ENCODE results near the gene ABHD5.

Gene ABHD5

DNA sequence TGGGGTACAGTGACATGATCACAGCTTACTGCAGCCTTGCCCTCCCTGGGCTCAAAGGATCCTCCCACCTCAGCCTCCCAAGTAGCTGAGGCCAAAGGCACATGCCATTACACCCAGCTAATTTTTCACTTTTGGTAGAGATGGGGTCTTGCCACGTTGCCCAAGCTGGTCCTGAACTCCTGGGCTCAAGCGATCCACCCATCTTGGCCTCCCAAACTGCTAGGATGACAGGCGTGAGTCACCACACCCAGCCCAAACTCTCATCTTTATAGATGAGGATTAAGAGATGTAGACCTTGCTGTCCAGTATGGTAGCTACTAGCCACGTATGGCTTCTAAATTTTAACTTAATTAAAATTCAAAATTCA, 4.4 kb upstream of the ABHD5 start:
- no peak for DNase-seq

DNA sequence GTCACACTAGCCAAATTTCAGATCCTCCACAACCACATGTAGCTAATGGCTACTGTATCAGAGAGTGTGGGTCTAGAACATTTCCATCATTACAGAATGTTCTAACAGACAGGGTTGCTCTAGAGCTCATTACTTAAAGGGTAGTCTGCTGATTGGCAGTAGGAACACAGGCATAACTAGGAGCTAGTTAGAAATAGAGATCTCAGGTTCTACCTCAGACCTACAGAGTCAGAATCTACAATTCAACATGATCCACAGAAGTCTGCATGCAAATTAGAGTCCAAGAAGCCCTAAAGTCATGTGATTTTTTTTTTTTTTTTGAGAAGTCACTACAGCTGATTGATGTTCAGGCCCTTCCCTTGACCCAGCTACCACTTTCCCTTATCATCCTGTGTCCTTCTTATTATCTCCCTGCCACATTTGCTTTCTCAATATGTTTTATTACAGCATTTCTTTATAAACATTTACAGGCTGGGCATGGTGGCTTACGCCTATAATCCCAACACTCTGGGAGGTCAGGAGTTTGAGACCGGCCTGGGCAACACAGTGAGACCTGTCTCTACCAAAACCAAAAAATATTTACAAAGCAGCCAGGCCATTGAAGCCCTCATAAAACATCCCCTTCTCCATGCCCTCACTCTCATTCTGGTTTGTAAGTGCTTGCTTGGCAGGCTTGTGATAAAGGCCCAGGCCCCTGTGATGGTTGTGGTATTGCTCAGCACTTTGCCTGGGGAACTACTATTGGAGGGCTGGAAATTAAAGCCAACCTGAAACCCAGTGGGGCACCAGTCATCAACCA, 3.8 kb upstream of the ABHD5 start:
- DNase-seq: no peak

DNA sequence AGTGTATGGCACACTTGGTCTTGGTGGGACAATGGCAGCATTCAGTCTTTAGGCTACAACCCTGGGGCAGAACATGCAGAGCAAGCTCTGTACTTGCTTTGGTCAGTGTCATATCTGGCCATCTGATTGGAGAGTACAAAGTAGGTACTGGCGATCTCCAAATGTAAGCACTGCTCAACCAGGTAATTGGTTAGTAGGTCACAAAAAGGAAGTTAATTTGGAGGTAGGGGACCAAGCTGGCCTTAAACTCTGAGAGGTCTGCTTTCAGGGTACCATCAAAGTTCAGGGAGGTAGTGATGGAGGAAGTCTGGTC, 3.3 kb upstream of the ABHD5 start:
- no peak for DNase-seq

DNA sequence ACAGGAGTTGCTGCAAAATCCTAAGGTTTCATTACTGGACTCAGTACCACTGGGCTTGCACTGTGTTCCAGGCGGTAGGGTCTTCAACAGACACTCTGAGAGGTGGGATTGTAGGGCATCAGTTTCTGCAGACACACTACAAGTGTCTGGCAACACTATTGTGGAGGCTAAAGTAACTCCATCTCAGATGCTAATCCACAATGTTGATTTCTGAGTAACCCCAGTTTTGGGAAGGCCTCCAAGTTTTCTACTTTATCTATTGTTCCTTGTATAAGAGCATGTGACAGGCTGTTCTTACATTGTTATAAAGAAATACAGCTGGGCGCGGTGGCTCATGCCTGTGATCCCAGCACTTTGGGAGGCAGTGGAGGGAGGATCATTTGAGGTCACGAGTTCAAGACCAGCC, 2.5 kb upstream of the ABHD5 start:
- DNase-seq: no peak

- no peak for DNase-seq
Measured at GRCh38 chr3:43689166-43689565, 1.6 kb upstream of the ABHD5 start.

GRCh38 chr3:43689766-43690399, 855 bp upstream of the ABHD5 start:
- no peak for DNase-seq

DNA sequence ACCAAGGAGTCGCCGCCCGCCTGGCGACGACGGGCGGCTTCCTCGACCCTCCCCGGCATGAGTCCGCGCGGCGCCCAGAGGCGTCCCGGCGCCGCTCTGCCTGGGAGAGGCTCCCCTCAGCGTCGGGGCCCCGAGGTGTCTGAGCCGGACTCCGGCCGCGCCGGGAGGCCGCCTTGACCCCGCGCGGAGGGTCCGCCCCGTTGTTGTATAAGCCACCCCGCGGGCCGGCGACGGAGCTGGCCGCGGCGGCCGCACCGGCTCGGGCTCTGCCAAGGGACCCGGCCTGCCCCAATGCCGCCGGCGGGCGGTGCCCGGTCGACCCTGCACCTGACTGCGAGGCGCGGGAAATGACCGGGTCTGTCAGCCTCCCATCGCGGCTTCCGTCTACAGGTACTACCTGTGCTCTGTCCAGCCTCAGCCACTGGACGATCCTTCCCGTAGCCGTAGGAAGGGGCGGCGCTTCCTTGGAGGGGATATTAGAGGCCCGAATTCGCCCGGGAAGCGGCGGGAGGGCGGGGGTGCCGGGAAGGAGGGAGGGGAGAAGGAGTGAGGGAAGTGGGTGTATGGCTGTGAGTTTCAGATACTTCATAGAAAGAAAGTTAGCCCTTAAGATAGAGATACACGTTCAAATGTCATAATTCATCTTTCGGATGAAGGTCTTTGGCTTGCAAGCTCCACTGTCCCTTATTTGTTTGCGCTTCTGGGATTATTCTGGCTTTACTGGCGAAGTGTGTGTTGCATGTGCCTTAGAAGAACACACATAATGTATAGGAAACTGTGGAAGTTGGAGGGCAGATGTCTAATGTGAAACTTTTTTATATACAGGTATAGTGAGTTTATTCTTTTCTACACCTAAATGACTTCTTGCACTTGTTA, 620 bp downstream of the ABHD5 start:
- peak; percentile 47 to 67 (median 53) for DNase-seq

GRCh38 chr3:43692085-43692855, 1.5 kb downstream of the ABHD5 start:
- DNase-seq: peak; percentile 14 to 51 (median 34)

GRCh38 chr3:43692971-43693370, 2.2 kb downstream of the ABHD5 start:
- DNase-seq: no peak

- DNase-seq: peak in 1 of 3 donors; percentile 10
Measured at GRCh38 chr3:43693594-43693993, 2.9 kb downstream of the ABHD5 start.

- DNase-seq: peak; percentile 2 to 64 (median 59)
Measured at GRCh38 chr3:43695443-43695842, 4.7 kb downstream of the ABHD5 start.

DNA sequence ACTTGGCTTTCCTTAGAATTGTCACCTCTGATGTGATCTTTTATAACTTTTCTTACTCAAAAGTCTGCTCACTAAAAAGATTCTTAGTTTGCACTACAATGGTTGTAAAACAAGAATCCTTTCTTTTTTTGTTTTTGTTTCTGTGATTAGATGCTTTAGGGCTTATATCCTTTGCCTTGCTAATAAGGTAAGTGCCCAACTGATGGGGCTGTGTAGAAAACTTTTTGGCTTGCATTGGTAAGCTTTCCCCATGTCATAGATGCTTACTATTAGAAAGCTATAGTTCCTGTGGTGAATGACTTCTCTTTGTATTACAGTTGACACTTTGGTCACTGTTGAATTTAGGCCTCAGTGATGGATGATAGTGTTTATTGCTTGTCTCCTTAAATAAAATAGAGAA, 5.1 kb downstream of the ABHD5 start:
- no peak for DNase-seq

- no peak for DNase-seq
Measured at GRCh38 chr3:43696441-43696840, 5.7 kb downstream of the ABHD5 start.

GRCh38 chr3:43696881-43697280, 6.1 kb downstream of the ABHD5 start:
- no peak for DNase-seq

DNA sequence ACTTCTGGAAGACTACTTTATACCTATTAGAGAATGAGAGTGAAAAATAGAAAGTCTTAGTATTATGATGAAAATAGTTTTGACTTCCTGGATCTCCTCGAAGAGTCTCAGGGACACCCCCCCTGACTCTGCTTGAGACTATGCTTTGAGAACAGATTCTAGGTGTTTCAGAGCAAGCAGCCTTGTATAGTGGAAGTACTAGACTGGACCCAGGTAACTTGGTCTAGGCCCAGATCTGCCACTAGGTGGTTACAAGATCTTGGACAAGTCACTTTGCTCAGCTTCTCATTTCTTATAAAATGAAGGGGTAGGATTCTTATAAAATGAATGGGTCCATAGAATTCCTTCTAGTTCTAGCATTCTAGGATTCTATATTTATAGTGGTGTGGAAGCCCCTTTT, 9.1 kb downstream of the ABHD5 start:
- DNase-seq: peak in 1 of 3 donors; percentile 7

GRCh38 chr3:43704697-43705096, 14.0 kb downstream of the ABHD5 start:
- no peak for DNase-seq

DNA sequence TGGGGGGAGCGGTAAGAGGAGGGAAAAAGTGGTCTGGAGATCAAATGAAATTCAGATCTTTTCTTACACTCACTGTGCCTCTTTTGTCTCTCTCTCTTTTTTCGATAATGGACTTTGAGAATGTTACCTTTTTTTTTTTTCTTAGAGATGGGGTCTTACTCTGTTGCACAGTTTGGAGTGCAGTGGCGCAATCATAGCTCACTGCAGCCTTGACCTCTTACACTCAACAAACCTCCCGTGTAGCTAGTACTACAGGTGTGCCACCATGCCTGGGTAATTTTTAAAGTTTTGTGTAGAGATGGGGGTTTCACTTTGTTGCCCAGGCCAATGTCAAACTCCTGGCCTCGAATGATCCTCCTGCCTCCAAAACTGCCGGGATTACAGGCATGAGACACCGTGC, 15.6 kb downstream of the ABHD5 start:
- no peak for DNase-seq

- no peak for DNase-seq
Measured at GRCh38 chr3:43707266-43707665, 16.5 kb downstream of the ABHD5 start.

GRCh38 chr3:43707998-43708397, 17.3 kb downstream of the ABHD5 start:
- DNase-seq: peak in 2 of 3 donors; percentile 49

GRCh38 chr3:43709022-43709421, 18.3 kb downstream of the ABHD5 start:
- peak; percentile 67 to 87 (median 77) for DNase-seq

- DNase-seq: no peak
Measured at GRCh38 chr3:43710607-43711006, 19.9 kb downstream of the ABHD5 start.

DNA sequence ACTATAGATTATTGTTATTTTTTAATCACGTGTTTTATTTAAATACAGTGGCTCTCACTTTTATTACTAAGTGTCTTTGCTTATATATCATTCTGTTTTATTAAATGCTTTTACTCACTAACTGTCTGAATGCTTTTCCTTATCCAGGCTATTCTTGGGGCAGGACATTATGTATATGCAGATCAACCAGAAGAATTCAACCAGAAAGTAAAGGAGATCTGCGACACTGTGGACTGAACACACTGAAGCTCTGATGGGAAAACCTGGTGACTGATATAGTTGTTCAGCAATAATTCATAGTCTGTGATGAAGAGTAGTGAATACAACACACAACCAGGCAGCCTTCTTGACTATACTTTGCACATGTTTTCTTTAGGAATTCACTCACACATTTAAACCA, 27.6 kb downstream of the ABHD5 start:
- DNase-seq: no peak

Measured in suppressor macrophage treated with lipopolysaccharide for 1 hour (primary cell).